ENCODE measurements around the gene PLCB4. TPM values are rescaled to one million over a fixed set of nuclear protein-coding genes. Genes with fewer than 3 reads are reported as not detected.

Gene PLCB4
- total and polyA plus RNA-seq, 2 experiments from 2014 or later = 6.5 to 16.1 TPM

DNA sequence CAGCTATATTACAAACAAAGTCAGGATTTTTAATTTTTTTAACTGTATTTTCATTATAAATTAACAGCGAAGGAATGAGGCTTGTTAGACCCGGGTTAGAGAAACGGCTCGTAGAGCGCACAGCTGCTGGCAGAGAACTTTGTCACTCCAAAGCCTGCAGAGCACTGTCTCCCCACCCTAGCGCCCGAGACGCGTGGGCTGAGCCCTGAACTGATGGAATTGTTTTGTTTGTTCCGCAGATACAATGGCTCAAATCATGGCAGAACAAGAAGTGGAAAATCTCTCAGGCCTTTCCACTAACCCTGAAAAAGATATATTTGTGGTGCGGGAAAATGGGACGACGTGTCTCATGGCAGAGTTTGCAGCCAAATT is 446.3 kb downstream of the PLCB4 start (continued):
- TF ChIP-seq, protein P1, sequence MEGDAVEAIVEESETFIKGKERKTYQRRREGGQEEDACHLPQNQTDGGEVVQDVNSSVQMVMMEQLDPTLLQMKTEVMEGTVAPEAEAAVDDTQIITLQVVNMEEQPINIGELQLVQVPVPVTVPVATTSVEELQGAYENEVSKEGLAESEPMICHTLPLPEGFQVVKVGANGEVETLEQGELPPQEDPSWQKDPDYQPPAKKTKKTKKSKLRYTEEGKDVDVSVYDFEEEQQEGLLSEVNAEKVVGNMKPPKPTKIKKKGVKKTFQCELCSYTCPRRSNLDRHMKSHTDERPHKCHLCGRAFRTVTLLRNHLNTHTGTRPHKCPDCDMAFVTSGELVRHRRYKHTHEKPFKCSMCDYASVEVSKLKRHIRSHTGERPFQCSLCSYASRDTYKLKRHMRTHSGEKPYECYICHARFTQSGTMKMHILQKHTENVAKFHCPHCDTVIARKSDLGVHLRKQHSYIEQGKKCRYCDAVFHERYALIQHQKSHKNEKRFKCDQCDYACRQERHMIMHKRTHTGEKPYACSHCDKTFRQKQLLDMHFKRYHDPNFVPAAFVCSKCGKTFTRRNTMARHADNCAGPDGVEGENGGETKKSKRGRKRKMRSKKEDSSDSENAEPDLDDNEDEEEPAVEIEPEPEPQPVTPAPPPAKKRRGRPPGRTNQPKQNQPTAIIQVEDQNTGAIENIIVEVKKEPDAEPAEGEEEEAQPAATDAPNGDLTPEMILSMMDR (conservative IDR thresholded peaks at IDR 0.05; ENCODE audit: low read depth in 2 of 2) = no peak
- TF ChIP-seq STAT1 (IDR thresholded peaks at IDR 0.05; ENCODE audit: unreplicated experiment) = no peak
- no peak for TF ChIP-seq ZNF114 (CRISPR knock-in tag; IDR thresholded peaks at IDR 0.05)
- no peak for TF ChIP-seq NANOG (IDR thresholded peaks at IDR 0.05; ENCODE audit: borderline replicate concordance)
- no peak for TF ChIP-seq EZH2 (IDR thresholded peaks at IDR 0.05; ENCODE audit: low read depth, unreplicated experiment)

DNA sequence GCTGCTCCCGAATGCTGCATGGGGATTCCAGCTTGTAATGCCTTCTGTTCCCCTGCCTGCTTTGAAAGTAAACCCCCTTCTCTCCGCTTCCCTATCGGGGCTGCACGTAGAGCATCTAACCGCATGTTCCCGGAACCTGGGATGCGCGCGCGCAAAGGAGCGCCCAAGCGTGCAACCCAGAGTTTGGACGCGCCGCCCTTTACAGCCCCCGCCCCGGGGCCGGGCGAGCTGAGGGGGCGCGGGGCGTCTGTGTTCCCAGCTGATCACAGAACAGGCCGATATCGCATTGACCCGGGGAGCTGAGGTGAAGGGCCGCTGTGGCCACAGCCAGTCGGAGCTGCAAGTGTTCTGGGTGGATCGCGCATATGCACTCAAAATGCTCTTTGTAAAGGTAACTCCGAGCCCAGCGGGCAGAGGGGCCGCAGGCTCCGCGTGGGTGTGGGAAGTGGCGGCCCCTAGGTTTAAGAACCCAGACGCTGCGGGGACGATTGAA is 446.9 kb downstream of the PLCB4 start:
- peaks cover 6% of the 10 kb centered on the region; the same call in 1 of the 2 replicates for H3F3A ChIP-seq (replicated peaks; ENCODE audit: low read depth)
- Mint-ChIP-seq H3K27ac (no peak overlapping the region), H3K4me3 (peak overlapping the region; percentile 86), H3K9me3 (no peaks in the 10 kb centered on the region; the same call in 1 of the 3 replicates), H3K27me3 (ENCODE audit: insufficient read depth, low read depth, poor library complexity) (peaks cover 64% of the 10 kb centered on the region), H3K36me3 (ENCODE audit: low read depth) (peaks cover 13% of the 10 kb centered on the region; the same call in 2 of the 3 replicates), H3K4me1 (peaks cover 61% of the 10 kb centered on the region)
- no peak overlapping the region for H3K27ac ChIP-seq (ENCODE audit: low read depth)
- TF ChIP-seq, protein P1 (conservative IDR thresholded peaks at IDR 0.05; ENCODE audit: low read depth in 2 of 2) = no peak
- no peak for TF ChIP-seq ZNF114 (CRISPR knock-in tag; IDR thresholded peaks at IDR 0.05)
- TF ChIP-seq EZH2 (IDR thresholded peaks at IDR 0.05; ENCODE audit: low read depth, unreplicated experiment) = peak; percentile 84
- peak; percentile 11 for TF ChIP-seq EZH2phosphoT487 (IDR thresholded peaks at IDR 0.05; ENCODE audit: unreplicated experiment)
- H2AFZ ChIP-seq = peak overlapping the region; percentile 90
- H3K4me3 ChIP-seq = peak overlapping the region; percentile 65
- H3K27me3 ChIP-seq (ENCODE audit: insufficient read depth) = peaks cover 100% of the 10 kb centered on the region
- DNase-seq (ENCODE audit: low spot score) (peak; percentile 72), ATAC-seq (peak; percentile 33)
- H3K36me3 ChIP-seq (ENCODE audit: insufficient read depth) = no peaks in the 10 kb centered on the region
- H4K20me1 ChIP-seq (replicated peaks; ENCODE audit: insufficient read depth) = 0 out of 2 replicates have a peak, but pooled peaks cover 9% of the 10 kb centered on the region
- no peaks in the 10 kb centered on the region for H3K9me2 ChIP-seq (ENCODE audit: insufficient read depth)
- no peaks in the 10 kb centered on the region for H3K79me2 ChIP-seq (replicated peaks; ENCODE audit: insufficient read depth)
- peaks cover 71% of the 10 kb centered on the region for H3K4me1 ChIP-seq (ENCODE audit: insufficient read depth)
- peak overlapping the region; percentile 84 for H3K4me2 ChIP-seq

DNA sequence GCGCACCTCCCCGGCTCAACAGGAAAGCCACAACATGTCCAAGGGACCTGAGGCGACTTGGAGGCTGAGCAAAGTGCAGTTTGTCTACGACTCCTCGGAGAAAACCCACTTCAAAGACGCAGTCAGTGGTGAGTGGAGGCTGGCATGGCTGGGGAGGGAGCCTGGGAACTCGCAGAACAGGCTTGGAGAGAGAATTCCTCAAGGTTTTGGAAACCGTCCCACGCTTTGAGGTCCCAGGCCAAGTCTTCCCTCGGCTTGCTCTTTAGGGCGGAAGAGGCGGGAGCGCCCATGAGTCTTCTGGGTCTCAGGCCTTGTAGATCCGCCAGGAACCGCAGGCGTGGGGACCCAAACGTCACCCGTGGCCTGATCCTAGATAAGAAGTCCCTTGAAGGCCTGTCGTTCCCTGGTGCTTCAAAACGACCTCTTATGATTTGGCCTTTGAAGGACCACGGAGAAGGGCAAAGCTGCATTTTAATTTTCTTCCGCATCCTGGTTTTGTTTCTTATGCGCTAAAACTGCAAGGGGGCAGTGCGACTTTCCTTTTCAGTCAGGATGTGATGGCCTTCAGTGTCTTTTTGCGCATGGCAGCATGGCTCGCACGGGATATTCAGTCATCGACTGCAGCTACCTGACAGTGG is 447.5 kb downstream of the PLCB4 start:
- Mint-ChIP-seq H3K4me3 (peak overlapping the region; percentile 86), H3K27me3 (ENCODE audit: insufficient read depth, low read depth, poor library complexity) (peaks cover 68% of the 10 kb centered on the region), H3K4me1 (peaks cover 65% of the 10 kb centered on the region), H3K36me3 (ENCODE audit: low read depth) (peaks cover 13% of the 10 kb centered on the region; the same call in 2 of the 3 replicates), H3K27ac (no peak overlapping the region), H3K9me3 (no peaks in the 10 kb centered on the region; the same call in 1 of the 3 replicates)
- H4K20me1 ChIP-seq (replicated peaks; ENCODE audit: insufficient read depth) = 0 out of 2 replicates have a peak, but pooled peaks cover 9% of the 10 kb centered on the region
- peak overlapping the region; percentile 84 for H3K4me2 ChIP-seq
- peak overlapping the region; percentile 90 for H2AFZ ChIP-seq
- ATAC-seq (peak; percentile 10), DNase-seq (ENCODE audit: low spot score) (peak; percentile 73)
- no peaks in the 10 kb centered on the region for H3K36me3 ChIP-seq (ENCODE audit: insufficient read depth)
- peak overlapping the region; percentile 65 for H3K4me3 ChIP-seq
- TF ChIP-seq, protein P2, sequence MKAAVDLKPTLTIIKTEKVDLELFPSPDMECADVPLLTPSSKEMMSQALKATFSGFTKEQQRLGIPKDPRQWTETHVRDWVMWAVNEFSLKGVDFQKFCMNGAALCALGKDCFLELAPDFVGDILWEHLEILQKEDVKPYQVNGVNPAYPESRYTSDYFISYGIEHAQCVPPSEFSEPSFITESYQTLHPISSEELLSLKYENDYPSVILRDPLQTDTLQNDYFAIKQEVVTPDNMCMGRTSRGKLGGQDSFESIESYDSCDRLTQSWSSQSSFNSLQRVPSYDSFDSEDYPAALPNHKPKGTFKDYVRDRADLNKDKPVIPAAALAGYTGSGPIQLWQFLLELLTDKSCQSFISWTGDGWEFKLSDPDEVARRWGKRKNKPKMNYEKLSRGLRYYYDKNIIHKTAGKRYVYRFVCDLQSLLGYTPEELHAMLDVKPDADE (IDR thresholded peaks at IDR 0.05) = no peak
- TF ChIP-seq CREB1 (CRISPR knock-in tag; IDR thresholded peaks at IDR 0.05; ENCODE audit: low read depth) = no peak
- TF ChIP-seq EZH2phosphoT487 (IDR thresholded peaks at IDR 0.05; ENCODE audit: unreplicated experiment) = peak; percentile 2
- TF ChIP-seq, protein P1 (conservative IDR thresholded peaks at IDR 0.05; ENCODE audit: low read depth in 2 of 2) = peak in 1 of 2 experiments; percentile 40; a peak in 2 of 4 replicates
- peak; percentile 64 for TF ChIP-seq EZH2 (IDR thresholded peaks at IDR 0.05; ENCODE audit: low read depth, unreplicated experiment)
- H3F3A ChIP-seq (replicated peaks; ENCODE audit: low read depth) = peaks cover 6% of the 10 kb centered on the region; the same call in 1 of the 2 replicates
- H3K4me1 ChIP-seq (ENCODE audit: insufficient read depth) = peaks cover 71% of the 10 kb centered on the region
- no peaks in the 10 kb centered on the region for H3K9me2 ChIP-seq (ENCODE audit: insufficient read depth)
- H3K27ac ChIP-seq (ENCODE audit: low read depth) = no peak overlapping the region
- H3K27me3 ChIP-seq (ENCODE audit: insufficient read depth) = peaks cover 100% of the 10 kb centered on the region
- no peaks in the 10 kb centered on the region for H3K79me2 ChIP-seq (replicated peaks; ENCODE audit: insufficient read depth)

All from GM23338 (cell line).